Fibroblast of skin of left quadriceps (primary cell): Measurements from ENCODE around the gene FOXN3.

Experiments
- DNase-seq, 2 experiments: peaks; one replicate each; pipeline ENCODE4 v3.0.0-alpha.2; 2013; ENCODE audit warnings: low read depth in 2 of 2

FOXN3 gene

GRCh38 chr14:89432226-89432625, 15.2 kb upstream of the FOXN3 start:
- DNase-seq = no peak

GRCh38 chr14:89430391-89431236, 13.6 kb upstream of the FOXN3 start:
- DNase-seq = no peak

- no peak for DNase-seq
Observed at GRCh38 chr14:89429199-89430181, 12.5 kb upstream of the FOXN3 start.

- DNase-seq = no peak
Observed at GRCh38 chr14:89428546-89429198, 11.6 kb upstream of the FOXN3 start.

GRCh38 chr14:89428173-89428523, 11.1 kb upstream of the FOXN3 start:
- no peak for DNase-seq

- no peak for DNase-seq
Observed at GRCh38 chr14:89427426-89428172, 10.6 kb upstream of the FOXN3 start.

GRCh38 chr14:89425931-89426330, 8.9 kb upstream of the FOXN3 start:
- DNase-seq = peak; percentile 93 to 94

- DNase-seq = no peak
Observed at GRCh38 chr14:89424241-89424640, 7.2 kb upstream of the FOXN3 start.

- DNase-seq = no peak
Observed at GRCh38 chr14:89422952-89423345, 5.9 kb upstream of the FOXN3 start.

GRCh38 chr14:89422181-89422951, 5.3 kb upstream of the FOXN3 start:
- no peak for DNase-seq

- no peak for DNase-seq
Observed at GRCh38 chr14:89420502-89420901, 3.5 kb upstream of the FOXN3 start.

GRCh38 chr14:89419973-89420482, 3.0 kb upstream of the FOXN3 start:
- DNase-seq = no peak

- no peak for DNase-seq
Observed at GRCh38 chr14:89418976-89419375, 1.9 kb upstream of the FOXN3 start.

GRCh38 chr14:89418452-89418851, 1.4 kb upstream of the FOXN3 start:
- DNase-seq = no peak

- DNase-seq = no peak
Observed at GRCh38 chr14:89417465-89418225, 612 bp upstream of the FOXN3 start.

GRCh38 chr14:89416002-89416995, 734 bp downstream of the FOXN3 start:
- peak; percentile 98 for DNase-seq

GRCh38 chr14:89415159-89415558, 1.9 kb downstream of the FOXN3 start:
- DNase-seq = no peak

- no peak for DNase-seq
Observed at GRCh38 chr14:89411976-89412375, 5.1 kb downstream of the FOXN3 start.
